ENCODE measurements around the gene KLK12. TPM values are rescaled to one million over a fixed set of nuclear protein-coding genes. Genes with fewer than 3 reads are reported as not detected.

KLK12 gene
- total RNA-seq, 4 donors from 2014 or later: 0.40 to 1.2 (median 0.54) TPM; not detected in 1

GRCh38 chr19:51025809-51026553, 8.8 kb downstream of the KLK12 start:
- Histone ChIP-seq H3K27ac (no peak overlapping the region), H3K9me3 (no peaks in the 10 kb centered on the region), H3K27me3 (peaks cover 94% of the 10 kb centered on the region), H3K4me1 (no peaks in the 10 kb centered on the region), H3K36me3 (no peaks in the 10 kb centered on the region), H3K4me3 (no peak overlapping the region)
- no peak for TF ChIP-seq POLR2A (IDR thresholded peaks at IDR 0.05)
- TF ChIP-seq EP300 (IDR thresholded peaks at IDR 0.05): no peak
- TF ChIP-seq CTCF (IDR thresholded peaks at IDR 0.05): no peak
- TF ChIP-seq POLR2AphosphoS5 (IDR thresholded peaks at IDR 0.05): no peak
- no peak for ATAC-seq
- 40 to 60% methylated on average over 4 to 6 of the region's 18 CpGs for WGBS, 2 donors (ENCODE audit: low coverage in 1 of 2)

GRCh38 chr19:51025401-51025800, 9.4 kb downstream of the KLK12 start:
- WGBS, 2 donors (ENCODE audit: low coverage in 1 of 2): no CpG with 5 or more reads among the region's 6 CpGs
- Histone ChIP-seq H3K27ac (no peak overlapping the region), H3K9me3 (no peaks in the 10 kb centered on the region), H3K4me1 (no peaks in the 10 kb centered on the region), H3K36me3 (no peaks in the 10 kb centered on the region), H3K27me3 (peaks cover 93% of the 10 kb centered on the region), H3K4me3 (no peak overlapping the region)
- ATAC-seq: no peak
- TF ChIP-seq POLR2AphosphoS5 (IDR thresholded peaks at IDR 0.05) (no peak), POLR2A (IDR thresholded peaks at IDR 0.05) (no peak), CTCF (IDR thresholded peaks at IDR 0.05) (no peak), EP300 (IDR thresholded peaks at IDR 0.05) (no peak)

- Histone ChIP-seq H3K27ac (no peak overlapping the region), H3K4me1 (peaks cover 0 to 2% (median 0%) of the 10 kb centered on the region in 3 donors), H3K9me3 (no peaks in the 10 kb centered on the region), H3K27me3 (peaks cover 93% of the 10 kb centered on the region), H3K36me3 (no peaks in the 10 kb centered on the region), H3K4me3 (no peak overlapping the region)
- TF ChIP-seq EP300 (IDR thresholded peaks at IDR 0.05): no peak
- no peak for TF ChIP-seq POLR2A (IDR thresholded peaks at IDR 0.05)
- TF ChIP-seq CTCF (IDR thresholded peaks at IDR 0.05): no peak
- TF ChIP-seq POLR2AphosphoS5 (IDR thresholded peaks at IDR 0.05): no peak
- WGBS, 2 donors (ENCODE audit: low coverage in 1 of 2): 20 to 50% methylated on average over 1 to 2 of the region's 5 CpGs
- no peak for ATAC-seq
These were observed 9.9 kb downstream of the KLK12 start for GRCh38 chr19:51024924-51025323.

GRCh38 chr19:51023946-51024345, 10.9 kb downstream of the KLK12 start:
- Histone ChIP-seq H3K9me3 (no peaks in the 10 kb centered on the region), H3K36me3 (no peaks in the 10 kb centered on the region), H3K27me3 (peaks cover 93% of the 10 kb centered on the region), H3K4me3 (no peak overlapping the region), H3K27ac (no peak overlapping the region), H3K4me1 (peaks cover 0 to 12% (median 0%) of the 10 kb centered on the region in 3 donors)
- no peak for ATAC-seq
- TF ChIP-seq POLR2AphosphoS5 (IDR thresholded peaks at IDR 0.05): no peak
- TF ChIP-seq POLR2A (IDR thresholded peaks at IDR 0.05): no peak
- TF ChIP-seq CTCF (IDR thresholded peaks at IDR 0.05): no peak
- TF ChIP-seq EP300 (IDR thresholded peaks at IDR 0.05): no peak
- WGBS, 2 donors (ENCODE audit: low coverage in 1 of 2): 47 to 58% methylated on average over 4 to 7 of the region's 11 CpGs

- ATAC-seq: no peak
- peaks cover 0 to 21% (median 0%) of the 10 kb centered on the region in 3 donors for H3K4me1 ChIP-seq
- TF ChIP-seq POLR2AphosphoS5 (IDR thresholded peaks at IDR 0.05): no peak
- no peak for TF ChIP-seq CTCF (IDR thresholded peaks at IDR 0.05)
- TF ChIP-seq EP300 (IDR thresholded peaks at IDR 0.05): no peak
- no peak for TF ChIP-seq POLR2A (IDR thresholded peaks at IDR 0.05)
- no peak overlapping the region for H3K27ac ChIP-seq
- no peaks in the 10 kb centered on the region for H3K9me3 ChIP-seq
- no peak overlapping the region for H3K4me3 ChIP-seq
- peaks cover 93% of the 10 kb centered on the region for H3K27me3 ChIP-seq
- 45 to 53% methylated on average over 7 to 10 of the region's 14 CpGs for WGBS, 2 donors (ENCODE audit: low coverage in 1 of 2)
- H3K36me3 ChIP-seq: no peaks in the 10 kb centered on the region
These were observed 12.3 kb downstream of the KLK12 start for GRCh38 chr19:51022526-51022925.

Measured in gastroesophageal sphincter (tissue), 4 donors.